Fibroblast of lung (primary cell): ENCODE measurements around the gene CNTFR. TPM values are rescaled to one million over a fixed set of nuclear protein-coding genes. Genes with fewer than 3 reads are reported as not detected.

Experiments
- DNase-seq, 2 donors: peaks; one replicate each; pipeline versions ENCODE4 v3.0.0 to v3.0.0-alpha.2; 2010; ENCODE audit warnings: low read depth in 2 of 2
- H2AFZ ChIP-seq: 2 replicates; pipeline ENCODE4 v1.5.1; 2012; ENCODE audit warnings: low read length, control low read depth, inconsistent platforms
- H3K27ac ChIP-seq: 2 replicates; pipeline ENCODE4 v1.5.1; 2011; ENCODE audit warnings: low read length, control low read depth; ENCODE audit not compliant: insufficient read depth
- H3K27me3 ChIP-seq: 2 replicates; pipeline ENCODE4 v1.5.1; 2011; ENCODE audit warnings: mild to moderate bottlenecking, low read length; ENCODE audit not compliant: control insufficient read depth, insufficient read depth
- H3K36me3 ChIP-seq: 2 replicates; pipeline ENCODE4 v1.5.1; 2011; ENCODE audit warnings: low read length; ENCODE audit not compliant: control insufficient read depth, insufficient read depth
- H3K4me1 ChIP-seq: 2 replicates; pipeline ENCODE4 v1.5.1; 2011; ENCODE audit warnings: low read length; ENCODE audit not compliant: control insufficient read depth, insufficient read depth; ENCODE audit errors: extremely low read depth
- H3K4me2 ChIP-seq: 2 replicates; pipeline ENCODE4 v1.5.1; 2011; ENCODE audit warnings: low read length, control low read depth; ENCODE audit not compliant: insufficient read depth; ENCODE audit errors: extremely low read depth
- H3K4me3 ChIP-seq, 4 experiments: fragments of 200-600 bp in 1 of 4; sonication (generic) in 1 of 4; replicated peaks in 1 of 4; 2 replicates each; pipeline ENCODE4 v1.5.1; 2011 to 2016; ENCODE audit warnings: low read length in 4 of 4, low read depth in 3 of 4, mild to moderate bottlenecking in 3 of 4, control low read depth in 2 of 4, inconsistent platforms in 1 of 4, mixed read lengths in 1 of 4; ENCODE audit not compliant: insufficient read depth in 1 of 4; ENCODE audit errors: control extremely low read depth in 1 of 4
- H3K79me2 ChIP-seq: 2 replicates; pipeline ENCODE4 v1.5.1; 2012; ENCODE audit warnings: mild to moderate bottlenecking, low read length, inconsistent platforms; ENCODE audit not compliant: control insufficient read depth, insufficient read depth
- H3K9ac ChIP-seq: 2 replicates; pipeline ENCODE4 v1.5.1; 2011; ENCODE audit warnings: mild to moderate bottlenecking, low read length, control low read depth; ENCODE audit not compliant: insufficient read depth
- H3K9me3 ChIP-seq: 2 replicates; pipeline ENCODE4 v1.5.1; 2012; ENCODE audit warnings: low read depth, low read length; ENCODE audit not compliant: control insufficient read depth, insufficient read depth
- H4K20me1 ChIP-seq: 2 replicates; pipeline ENCODE4 v1.5.1; 2011; ENCODE audit warnings: low read length; ENCODE audit not compliant: control insufficient read depth, insufficient read depth; ENCODE audit errors: extremely low read depth
- CTCF ChIP-seq, 2 donors: IDR thresholded peaks in 1 of 2; conservative IDR thresholded peaks in 1 of 2; 1 replicate in 1 of 2; 2 replicates in 1 of 2; pipeline ENCODE4 v1.5.1; 2011 to 2012; ENCODE audit warnings: low read length in 2 of 2, control low read depth in 1 of 2, inconsistent platforms in 1 of 2, low read depth in 1 of 2, mild to moderate bottlenecking in 1 of 2
- EZH2 ChIP-seq: IDR thresholded peaks from 2 replicates; pipeline ENCODE4 v1.5.1; 2012; ENCODE audit warnings: low read length, control low read depth, mild to moderate bottlenecking; ENCODE audit errors: missing control alignments
- polyA plus RNA-seq, 2 donors: library from polyadenylated mRNA; depleted of rRNA in 1 of 2; stranded (reverse) in 1 of 2; unstranded in 1 of 2; fragments of >200 nt; gene quantifications; 2 replicates each; pipeline ENCODE4 v1.2.1, GENCODE V29; 2011 to 2012; ENCODE audit warnings: missing spikeins in 1 of 2
- total RNA-seq: library from RNA; depleted of rRNA; stranded (reverse); fragments of >200 nt; gene quantifications from 2 replicates; pipeline ENCODE4 v1.2.1, GENCODE V29; 2014

Gene CNTFR
- total and polyA plus RNA-seq, 2 donors (not counting 1 experiment from before 2014, with no cell fraction given), result not detected

- H3K9me3 ChIP-seq, result no peaks in the 10 kb centered on the region
- H3K27ac ChIP-seq, result no peak overlapping the region
- H3K27me3 ChIP-seq, result peaks cover 7% of the 10 kb centered on the region
- H2AFZ ChIP-seq, result no peak overlapping the region
- no peak overlapping the region for H3K4me2 ChIP-seq
- H3K9ac ChIP-seq, result no peak overlapping the region
- H3K4me3 ChIP-seq, result no peak overlapping the region
- H3K36me3 ChIP-seq, result no peaks in the 10 kb centered on the region
- H3K79me2 ChIP-seq, result no peaks in the 10 kb centered on the region
- H3K4me1 ChIP-seq, result no peaks in the 10 kb centered on the region
- peaks cover 2% of the 10 kb centered on the region for H4K20me1 ChIP-seq
- TF ChIP-seq EZH2 (no peak), CTCF (conservative IDR thresholded peaks at IDR 0.05 in 1 of 2, IDR thresholded peaks at IDR 0.05 in 1 of 2; ENCODE audit: low read depth in 1 of 2, low read length in 2 of 2) (no peak)
- DNase-seq, result no peak
Observed at GRCh38 chr9:34606190-34606589, 16.7 kb upstream of the CNTFR start.

- peak; percentile 50 to 71 for DNase-seq
- Histone ChIP-seq H3K4me2 (no peak overlapping the region), H4K20me1 (peaks cover 2% of the 10 kb centered on the region), H3K36me3 (no peaks in the 10 kb centered on the region), H3K4me3 (no peak overlapping the region), H2AFZ (no peak overlapping the region), H3K79me2 (no peaks in the 10 kb centered on the region), H3K9me3 (no peaks in the 10 kb centered on the region), H3K27me3 (peaks cover 9% of the 10 kb centered on the region), H3K27ac (no peak overlapping the region), H3K4me1 (no peaks in the 10 kb centered on the region), H3K9ac (no peak overlapping the region)
- TF ChIP-seq EZH2 (no peak), CTCF (conservative IDR thresholded peaks at IDR 0.05 in 1 of 2, IDR thresholded peaks at IDR 0.05 in 1 of 2; ENCODE audit: low read depth in 1 of 2, low read length in 2 of 2) (peak; percentile 87 to 94)
Observed at GRCh38 chr9:34603610-34604231, 14.2 kb upstream of the CNTFR start.

- TF ChIP-seq CTCF (conservative IDR thresholded peaks at IDR 0.05 in 1 of 2, IDR thresholded peaks at IDR 0.05 in 1 of 2; ENCODE audit: low read depth in 1 of 2, low read length in 2 of 2) (no peak), EZH2 (no peak)
- no peak overlapping the region for H2AFZ ChIP-seq
- H3K79me2 ChIP-seq, result no peaks in the 10 kb centered on the region
- no peak overlapping the region for H3K4me3 ChIP-seq
- H3K4me1 ChIP-seq, result no peaks in the 10 kb centered on the region
- H3K4me2 ChIP-seq, result no peak overlapping the region
- no peak overlapping the region for H3K27ac ChIP-seq
- DNase-seq, result no peak
- peaks cover 9% of the 10 kb centered on the region for H3K27me3 ChIP-seq
- H3K9ac ChIP-seq, result no peak overlapping the region
- H4K20me1 ChIP-seq, result peaks cover 2% of the 10 kb centered on the region
- H3K9me3 ChIP-seq, result no peaks in the 10 kb centered on the region
- no peaks in the 10 kb centered on the region for H3K36me3 ChIP-seq
Observed at GRCh38 chr9:34601937-34602573, 12.5 kb upstream of the CNTFR start.
